C4-2B (cell line): ENCODE data around the gene CD180.
A peak's percentile ranks its signal among the peaks of the same experiment; 100 is the strongest.

Experiments
- ZFX ChIP-seq: fragments of 450-650 bp; IDR thresholded peaks from 2 replicates; pipeline ENCODE4 v1.6.1; 2017
- TF ChIP-seq, protein P1 (sequence below): fragments of 450-650 bp; conservative IDR thresholded peaks from 2 replicates; pipeline ENCODE4 v1.5.1; 2017; ENCODE audit warnings: mild to moderate bottlenecking

DNA sequence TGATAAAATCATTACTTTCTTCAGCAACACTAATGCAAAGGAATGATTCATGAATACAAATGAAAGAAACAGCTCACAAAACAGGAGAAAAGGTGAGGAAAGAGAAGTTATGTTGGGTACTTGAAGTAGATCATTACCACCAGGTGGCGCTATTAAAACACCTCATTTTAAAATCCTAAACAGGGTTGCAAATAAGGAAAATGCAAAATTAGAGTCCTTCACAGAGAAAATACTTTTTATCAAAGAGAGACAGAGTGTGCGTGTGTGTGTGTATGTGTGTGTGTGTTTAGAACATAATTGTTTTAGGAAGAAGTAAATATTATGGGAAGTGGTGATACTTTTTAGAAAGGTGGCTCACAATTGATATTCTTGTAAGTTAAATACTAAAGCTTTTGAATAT is 49.5 kb upstream of the CD180 start:
- TF ChIP-seq, protein P1, sequence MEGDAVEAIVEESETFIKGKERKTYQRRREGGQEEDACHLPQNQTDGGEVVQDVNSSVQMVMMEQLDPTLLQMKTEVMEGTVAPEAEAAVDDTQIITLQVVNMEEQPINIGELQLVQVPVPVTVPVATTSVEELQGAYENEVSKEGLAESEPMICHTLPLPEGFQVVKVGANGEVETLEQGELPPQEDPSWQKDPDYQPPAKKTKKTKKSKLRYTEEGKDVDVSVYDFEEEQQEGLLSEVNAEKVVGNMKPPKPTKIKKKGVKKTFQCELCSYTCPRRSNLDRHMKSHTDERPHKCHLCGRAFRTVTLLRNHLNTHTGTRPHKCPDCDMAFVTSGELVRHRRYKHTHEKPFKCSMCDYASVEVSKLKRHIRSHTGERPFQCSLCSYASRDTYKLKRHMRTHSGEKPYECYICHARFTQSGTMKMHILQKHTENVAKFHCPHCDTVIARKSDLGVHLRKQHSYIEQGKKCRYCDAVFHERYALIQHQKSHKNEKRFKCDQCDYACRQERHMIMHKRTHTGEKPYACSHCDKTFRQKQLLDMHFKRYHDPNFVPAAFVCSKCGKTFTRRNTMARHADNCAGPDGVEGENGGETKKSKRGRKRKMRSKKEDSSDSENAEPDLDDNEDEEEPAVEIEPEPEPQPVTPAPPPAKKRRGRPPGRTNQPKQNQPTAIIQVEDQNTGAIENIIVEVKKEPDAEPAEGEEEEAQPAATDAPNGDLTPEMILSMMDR, result peak; percentile 83
- no peak for TF ChIP-seq ZFX
